T47D (cell line): ENCODE measurements around the gene CMTR1.
A peak's percentile ranks its signal among the peaks of the same experiment; 100 is the strongest.

Source experiments
- DNase-seq, 2 experiments: peaks; one replicate each; pipeline versions ENCODE4 v3.0.0 to v3.0.0-alpha.2; 2011 to 2012; ENCODE audit warnings: low read depth in 1 of 2, low spot score in 1 of 2
- JUND ChIP-seq: IDR thresholded peaks from 2 replicates; pipeline ENCODE4 v1.6.1; 2012; ENCODE audit warnings: low read depth
- in situ Hi-C: cut with HindIII; loops from 2 replicates; pipeline ENCODE4 v1.10.0; 2016; ENCODE audit warnings: low sequenced_read_pairs, low pct_unique_long_range_greater_than_20kb

CMTR1 gene

GRCh38 chr6:37504024-37504423 lies 71.0 kb downstream of the CMTR1 start:
- in situ Hi-C loops, result no loop called here
- no peak for TF ChIP-seq JUND
- no peak for DNase-seq

GRCh38 chr6:37506479-37506878 lies 73.5 kb downstream of the CMTR1 start:
- in situ Hi-C loops, result no loop called here
- TF ChIP-seq JUND, result no peak

DNA sequence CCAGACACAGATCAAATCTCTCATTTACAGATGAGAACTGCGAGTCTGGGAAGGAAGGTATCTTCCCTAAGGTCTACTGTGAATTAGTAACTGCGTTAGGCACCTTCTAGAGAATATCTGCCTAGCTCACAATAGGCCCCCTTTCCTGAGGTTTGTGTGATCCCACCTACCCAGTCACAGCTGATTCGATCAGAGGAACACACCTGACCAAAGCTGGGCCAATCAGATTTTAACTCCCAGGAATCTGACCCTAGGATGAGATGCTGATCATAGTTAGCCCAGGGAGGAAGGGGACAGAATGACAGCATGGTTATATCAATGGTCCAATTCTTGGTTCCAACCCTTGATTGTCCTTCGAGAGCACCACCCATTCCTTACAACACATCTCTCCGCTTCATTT lies 74.1 kb downstream of the CMTR1 start:
- in situ Hi-C loops, result no loop called here
- DNase-seq, result no peak
- no peak for TF ChIP-seq JUND

More at GRCh38 chr6:37506479-37506878, 73.5 kb downstream of the CMTR1 start:
- DNase-seq, result no peak

DNA sequence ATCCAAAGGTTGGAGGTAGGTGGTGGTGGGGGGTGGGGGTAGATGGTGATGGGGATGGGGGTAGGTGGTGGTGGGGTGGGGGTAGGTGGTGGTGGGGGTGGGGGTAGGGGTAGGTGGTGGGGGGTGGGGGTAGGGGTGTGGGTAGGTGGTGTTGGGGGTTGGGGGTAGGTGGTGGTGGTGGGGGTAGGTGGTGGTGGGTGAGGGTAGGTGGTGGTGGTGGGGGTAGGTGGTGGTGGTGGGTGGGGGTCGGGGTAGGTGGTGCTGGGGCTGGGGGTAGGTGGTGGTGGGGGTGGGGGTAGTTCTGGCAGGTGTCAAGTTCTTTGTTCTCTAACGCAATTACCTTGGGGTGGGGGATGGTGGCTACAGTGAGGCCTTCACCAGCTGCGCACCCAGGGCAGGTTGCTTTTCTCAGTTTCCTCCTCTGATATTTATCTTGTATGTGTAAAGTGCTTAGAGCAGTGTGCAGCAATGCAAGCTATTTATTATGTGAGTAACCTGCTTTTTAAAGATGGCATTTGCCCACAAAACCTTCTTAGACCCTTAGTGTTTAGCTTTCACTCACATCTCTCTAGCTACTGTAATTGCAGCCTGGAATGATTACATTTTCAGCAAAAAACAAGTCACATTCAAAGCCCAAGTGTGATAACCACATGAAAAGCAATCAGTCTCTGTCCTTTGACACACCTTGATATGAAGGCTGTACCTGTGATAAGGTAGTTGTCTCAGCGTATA lies 74.8 kb downstream of the CMTR1 start:
- in situ Hi-C loops, result no loop called here
- TF ChIP-seq JUND, result no peak
- DNase-seq, result peak in 1 of 2 experiments; percentile 44

DNA sequence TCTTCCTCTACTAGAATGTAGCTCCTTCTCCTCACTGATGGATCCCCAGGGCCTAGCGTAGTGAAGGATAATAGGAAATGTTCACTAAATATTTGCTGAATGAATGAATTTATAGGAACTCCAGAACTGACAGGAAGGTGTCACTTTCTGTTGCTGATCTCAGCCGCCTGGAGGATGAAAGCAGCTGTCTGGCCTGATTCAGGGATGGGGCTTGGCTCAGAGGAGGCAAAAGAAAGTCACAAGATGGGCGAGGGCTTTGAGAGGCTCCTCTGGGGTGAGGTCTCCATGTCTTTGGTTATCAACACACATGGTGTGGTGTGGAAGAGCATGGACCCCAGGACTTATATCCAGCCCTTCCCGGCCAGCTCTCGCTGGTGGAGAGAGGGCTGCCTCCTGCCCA lies 78.2 kb downstream of the CMTR1 start:
- TF ChIP-seq JUND, result no peak
- no peak for DNase-seq
- in situ Hi-C loops, result no loop called here

- no peak for DNase-seq
- TF ChIP-seq JUND, result no peak
- in situ Hi-C loops, result no loop called here
Measured at GRCh38 chr6:37511910-37512399, 78.9 kb downstream of the CMTR1 start.

DNA sequence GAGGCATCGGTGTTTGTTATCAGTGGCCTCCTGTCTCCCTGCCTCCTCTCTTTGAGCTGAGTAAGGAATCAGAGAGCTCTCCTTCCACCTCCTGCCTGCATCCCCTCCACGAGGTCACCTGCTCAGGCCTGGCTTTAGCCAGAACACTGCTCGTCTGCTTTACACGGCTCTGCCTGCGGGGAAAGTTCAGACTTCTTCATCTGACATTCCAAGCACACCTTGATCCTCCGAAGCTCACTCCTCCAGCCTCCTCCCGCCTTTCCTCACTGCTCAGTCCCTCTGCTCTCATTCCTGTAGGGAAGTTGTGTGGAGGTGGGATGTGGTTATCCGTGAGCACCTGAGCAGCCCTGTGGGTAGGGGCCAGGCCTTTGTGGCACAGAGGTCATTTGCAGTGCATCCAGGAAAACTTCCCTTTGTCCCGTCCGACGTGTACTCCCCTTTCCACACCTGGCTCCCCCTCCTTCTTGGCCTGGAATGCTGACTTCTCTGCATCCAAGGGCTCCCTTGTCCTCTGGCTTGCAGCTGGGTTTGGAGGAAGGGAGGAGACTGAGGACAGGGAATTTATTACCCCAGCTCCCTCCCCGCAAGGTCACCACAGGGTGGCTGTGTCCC lies 79.5 kb downstream of the CMTR1 start:
- in situ Hi-C loops, result no loop called here
- peak in 1 of 2 experiments; percentile 36 for DNase-seq
- TF ChIP-seq JUND, result no peak

GRCh38 chr6:37513155-37513554 lies 80.1 kb downstream of the CMTR1 start:
- in situ Hi-C loops, result no loop called here

GRCh38 chr6:37513576-37513975 lies 80.6 kb downstream of the CMTR1 start:
- DNase-seq, result no peak
- in situ Hi-C loops, result no loop called here
- TF ChIP-seq JUND, result no peak

More at GRCh38 chr6:37513155-37513554, 80.1 kb downstream of the CMTR1 start:
- no peak for TF ChIP-seq JUND
- no peak for DNase-seq

DNA sequence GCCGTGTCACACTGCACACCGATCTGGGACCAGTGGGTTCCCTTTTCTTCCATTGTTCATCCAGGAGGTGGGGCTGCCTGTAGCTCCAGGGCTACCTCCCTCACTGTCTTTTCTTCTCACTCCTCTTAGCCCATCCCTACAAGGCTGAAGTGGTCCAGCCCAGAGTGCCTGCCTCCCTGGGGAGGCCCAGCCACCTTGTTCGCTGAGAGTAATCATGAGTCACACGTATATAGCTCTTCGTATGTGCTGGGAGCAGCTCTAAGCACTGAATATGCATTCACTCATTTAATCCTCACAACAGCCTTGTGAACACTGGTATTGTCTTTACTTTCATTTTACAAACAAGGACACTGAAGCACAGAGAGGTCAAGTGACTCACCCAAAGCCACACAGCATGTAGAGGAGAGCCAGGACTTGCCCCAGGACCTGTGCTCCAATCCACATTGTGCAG lies 81.3 kb downstream of the CMTR1 start:
- DNase-seq, result no peak
- in situ Hi-C loops, result no loop called here
- no peak for TF ChIP-seq JUND

DNA sequence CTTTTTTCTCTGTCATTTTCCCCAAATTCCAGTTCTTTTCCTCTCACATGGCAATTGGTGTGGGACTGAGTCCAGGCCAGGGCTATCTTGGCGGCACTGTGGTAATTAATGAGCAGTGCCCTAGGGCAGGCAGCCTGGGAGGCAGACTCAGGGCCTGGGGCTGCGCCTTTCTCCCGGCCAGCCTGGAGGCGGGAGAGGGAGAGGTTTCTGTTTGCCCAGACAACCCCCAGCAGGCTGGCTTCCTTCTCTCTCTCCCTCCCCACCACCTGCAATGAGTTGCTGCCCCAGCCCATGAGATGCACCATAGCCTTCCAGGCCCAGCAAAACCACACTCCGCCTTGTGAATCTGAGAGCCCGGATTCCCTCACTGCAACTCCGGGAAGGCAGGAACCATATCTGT lies 81.8 kb downstream of the CMTR1 start:
- in situ Hi-C loops, result no loop called here
- no peak for DNase-seq
- TF ChIP-seq JUND, result no peak

DNA sequence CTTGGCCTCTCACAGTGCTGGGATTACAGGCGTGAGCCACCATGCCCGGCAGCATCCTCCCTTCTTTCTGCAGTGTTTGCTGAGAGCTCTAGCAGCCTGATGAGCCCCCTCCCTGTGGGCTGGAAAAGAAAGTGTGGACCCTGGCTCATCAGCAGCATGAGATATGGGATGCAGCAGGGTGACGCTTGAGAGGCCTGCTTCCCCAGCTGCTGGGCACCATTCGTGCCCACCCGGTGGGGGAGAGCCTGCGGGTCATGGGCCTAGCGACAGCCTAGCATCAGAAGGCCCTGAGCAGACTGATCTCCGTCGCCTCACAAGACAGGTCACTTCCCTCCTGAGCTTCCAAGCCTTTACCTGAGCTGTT lies 82.7 kb downstream of the CMTR1 start:
- in situ Hi-C loops, result no loop called here
- no peak for TF ChIP-seq JUND
- DNase-seq, result no peak
